GM21717 (cell line): ENCODE data around the gene TMEM88.

Experiments used
- ATAC-seq: cut with Tn5 transposase; IDR thresholded peaks from one replicate; pipeline ENCODE4 v1.9.1; 2021; ENCODE audit warnings: mild to moderate bottlenecking, moderate library complexity; ENCODE audit not compliant: unreplicated experiment

Gene TMEM88

GRCh38 chr17:7833011-7833794 lies 21.7 kb upstream of the TMEM88 start:
- ATAC-seq = no peak

DNA sequence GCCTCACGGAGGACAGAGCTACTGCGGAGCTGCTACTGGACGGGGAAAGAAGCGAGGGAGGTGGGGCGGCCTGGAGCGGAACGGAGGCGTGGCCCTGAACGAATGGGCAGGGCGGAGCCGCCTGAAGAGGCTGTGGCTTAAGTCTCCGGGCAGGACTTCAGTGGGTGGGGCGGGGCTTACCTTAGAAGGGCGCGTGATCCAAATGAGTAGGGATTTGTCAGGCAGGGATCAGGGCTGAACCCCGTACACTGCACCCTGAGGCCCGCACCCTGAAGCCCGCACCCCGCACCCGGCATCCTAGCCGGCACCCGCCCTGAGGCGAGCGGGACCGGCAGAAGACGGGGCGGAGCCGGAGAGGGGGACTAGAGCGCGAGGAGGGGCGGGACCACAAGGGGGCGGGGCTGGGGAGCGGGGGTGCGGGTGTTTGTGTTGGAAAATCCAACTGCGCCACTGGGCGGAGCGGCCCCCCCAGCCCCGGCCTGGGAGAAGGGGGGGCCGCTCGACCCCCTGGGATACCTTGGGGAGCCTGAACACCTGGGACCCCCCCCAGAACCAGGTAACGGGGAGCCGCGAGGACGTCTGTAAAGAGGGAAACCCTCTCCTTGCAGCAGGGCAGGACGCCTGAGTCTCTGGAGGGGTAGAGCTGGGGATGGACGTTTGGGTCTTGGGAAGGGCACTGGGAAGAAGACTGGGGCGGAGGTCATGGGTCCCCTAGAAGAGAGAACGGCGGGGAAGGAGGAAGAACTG lies 20.9 kb upstream of the TMEM88 start, which contains the start of gene KDM6B:
Gene KDM6B (plus strand): TSS at position 423 of the 747 bp plus-strand sequence. CDS start 11,338 bp downstream, outside the sequence.
- ATAC-seq = no peak

DNA sequence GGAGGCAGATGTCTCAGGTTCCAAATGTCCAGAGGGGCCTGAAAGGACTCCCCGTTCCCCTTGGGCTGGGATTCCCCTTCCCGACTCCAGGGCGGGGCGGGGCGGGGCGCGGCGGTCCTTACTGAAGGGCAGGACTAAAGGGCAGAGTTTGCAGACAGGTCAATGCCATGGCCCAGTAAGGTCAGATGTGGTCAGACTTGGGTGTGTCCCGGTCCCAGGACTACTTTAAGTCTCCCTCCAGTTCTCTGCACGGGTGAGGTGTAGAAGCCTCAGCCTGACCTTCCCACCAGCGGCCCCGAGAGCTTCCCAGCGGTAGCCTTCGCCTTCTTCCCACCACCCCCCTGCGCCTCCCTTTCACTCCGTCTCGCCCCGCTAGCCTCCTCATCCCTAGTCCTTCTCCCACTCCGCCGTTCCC lies 20.3 kb upstream of the TMEM88 start:
- peak; percentile 7 for ATAC-seq

- ATAC-seq = peak; percentile 25
These were observed 19.7 kb upstream of the TMEM88 start for GRCh38 chr17:7834957-7835813.

DNA sequence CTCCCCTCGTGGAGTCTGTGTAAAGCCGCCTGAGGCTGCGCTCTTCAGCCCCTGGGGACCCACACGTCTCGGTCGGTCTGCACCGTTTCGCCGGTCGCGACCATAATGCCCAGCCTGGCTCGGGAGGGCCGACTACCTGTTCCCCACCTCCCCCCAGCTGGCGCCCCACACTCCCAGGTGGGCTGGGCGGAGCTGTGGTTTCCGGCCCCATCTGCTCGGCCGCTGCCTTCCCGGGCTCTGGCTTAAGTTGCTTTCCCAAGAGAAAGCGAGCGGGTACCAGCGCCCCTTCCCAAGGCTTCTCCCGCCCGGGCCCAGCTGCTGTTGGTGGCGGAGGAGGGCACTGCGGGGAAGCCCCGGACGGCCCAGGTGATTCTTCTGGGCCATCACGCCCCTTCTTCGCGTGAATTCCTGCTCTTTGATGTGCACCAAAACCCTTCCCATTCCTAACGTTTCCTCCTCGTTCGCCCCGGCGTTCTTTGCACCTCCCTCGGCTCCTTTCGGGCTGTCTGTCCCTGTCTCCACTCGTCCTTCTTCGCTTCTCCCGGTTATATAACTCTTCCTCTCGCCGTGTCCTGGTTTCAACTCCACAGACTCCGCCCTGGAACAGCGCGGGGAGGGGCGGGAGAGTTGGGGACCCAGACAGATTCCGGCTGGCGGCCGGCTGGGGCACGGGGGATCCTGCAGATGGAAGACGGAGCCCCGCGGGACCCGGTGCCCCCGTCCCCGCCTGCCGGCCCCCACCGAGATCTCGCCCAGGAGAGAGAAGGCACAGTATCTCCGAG lies 18.9 kb upstream of the TMEM88 start:
- no peak for ATAC-seq

DNA sequence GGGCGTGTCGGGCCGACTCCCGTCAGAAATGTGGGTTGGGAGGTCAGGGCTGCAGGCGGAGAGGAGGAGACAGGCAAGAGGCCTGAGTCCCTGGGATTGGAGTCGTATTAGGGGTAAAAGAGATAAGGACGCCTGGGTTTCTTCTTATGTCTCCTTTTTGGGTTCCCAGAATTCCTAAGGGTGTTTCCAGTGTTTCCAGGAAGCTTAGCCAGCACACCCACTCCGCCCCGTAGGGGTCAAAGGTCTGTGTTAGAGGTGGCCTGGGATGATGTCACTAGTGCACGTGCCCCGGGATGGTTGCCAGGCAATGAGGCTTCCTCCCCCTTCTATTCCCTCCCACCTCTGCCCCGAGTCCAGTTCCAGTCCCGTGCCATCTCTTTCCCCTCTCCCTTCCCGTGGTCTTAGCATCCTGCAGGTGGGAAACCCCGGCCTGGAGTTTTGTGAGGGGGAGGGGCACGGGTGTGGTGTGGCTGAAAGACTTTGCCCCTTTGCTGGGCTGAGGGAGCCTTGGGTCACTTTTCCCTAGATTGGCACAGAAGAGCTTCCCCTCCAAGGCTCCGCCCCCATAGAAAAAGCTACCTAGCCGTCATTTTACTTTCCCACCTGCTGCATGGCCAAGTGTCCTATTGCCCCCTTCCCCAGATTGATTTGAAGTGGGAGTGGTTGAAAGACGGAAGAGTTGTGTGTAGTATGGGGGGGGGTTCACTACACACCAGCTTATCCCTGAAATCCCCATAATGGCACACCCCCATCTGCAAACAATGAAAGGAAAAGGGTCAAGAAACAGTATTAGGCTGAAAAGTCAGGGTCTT lies 18.1 kb upstream of the TMEM88 start:
- no peak for ATAC-seq

DNA sequence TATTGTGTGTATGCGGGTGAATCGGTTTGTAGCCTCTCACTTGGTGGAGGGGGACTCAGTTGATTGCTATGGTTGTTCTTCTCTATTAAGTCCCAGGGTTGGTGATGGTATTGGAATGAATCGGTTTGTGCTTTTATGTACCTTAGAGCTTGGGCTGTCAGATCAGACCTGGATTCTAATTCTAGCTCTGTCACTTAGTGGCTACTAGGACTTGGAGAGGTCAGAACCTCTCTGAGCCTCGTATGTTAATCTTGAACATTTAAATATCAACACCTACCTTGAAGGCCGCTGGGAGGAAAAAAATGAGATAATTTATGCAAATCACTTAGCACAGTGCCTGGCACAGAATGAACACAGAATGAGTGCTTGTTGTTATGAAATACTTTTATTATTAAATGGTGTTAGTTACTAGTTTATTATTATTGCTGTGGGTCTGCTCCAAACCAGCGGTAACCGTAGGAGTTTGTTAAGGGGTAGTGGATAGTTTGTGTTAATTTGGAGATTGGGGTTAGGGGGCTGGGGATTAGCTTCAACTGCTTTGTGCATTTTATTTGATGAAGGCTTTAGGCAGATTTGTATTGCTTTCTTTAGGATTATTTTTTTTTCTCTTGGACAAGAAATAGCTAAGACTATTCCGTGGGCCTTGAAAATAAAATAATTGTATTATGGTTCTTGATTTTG lies 17.3 kb upstream of the TMEM88 start:
- ATAC-seq = no peak

GRCh38 chr17:7838090-7839075 lies 16.5 kb upstream of the TMEM88 start:
- no peak for ATAC-seq

DNA sequence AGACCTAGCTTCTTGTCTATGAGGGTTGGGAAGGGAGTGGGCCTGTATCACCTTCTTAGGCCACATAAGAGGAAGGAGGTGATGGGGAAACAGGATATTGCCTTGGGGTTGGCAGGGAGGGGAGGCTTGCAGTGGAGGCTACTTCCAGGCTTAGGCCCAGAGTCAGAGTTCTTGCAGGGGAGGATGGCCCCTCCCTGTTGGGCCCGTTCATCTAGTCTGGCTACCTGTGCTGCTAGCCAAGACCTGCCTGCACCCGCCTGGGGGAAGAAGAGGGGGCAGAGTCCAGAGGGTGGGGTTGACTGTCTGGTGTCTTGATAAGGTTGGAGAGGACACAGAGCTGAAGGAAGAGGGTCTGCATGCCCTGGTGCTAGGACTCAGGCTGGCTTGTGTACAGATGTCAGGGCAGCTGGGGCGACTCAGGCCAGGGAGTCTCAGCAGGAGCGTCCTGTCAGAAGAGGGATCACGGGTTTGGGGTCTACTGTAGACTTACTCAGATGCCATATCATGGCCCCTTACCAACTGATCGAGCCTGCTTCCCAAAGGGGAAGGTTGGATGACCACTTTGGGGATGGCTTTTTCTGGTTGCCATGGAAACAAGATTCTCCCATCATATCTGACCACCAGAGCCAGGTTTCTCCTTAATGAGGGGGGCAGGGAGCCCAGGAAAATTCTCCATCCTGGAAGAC lies 15.5 kb upstream of the TMEM88 start:
- ATAC-seq = no peak

GRCh38 chr17:7839876-7840261 lies 15.0 kb upstream of the TMEM88 start:
- ATAC-seq = no peak

DNA sequence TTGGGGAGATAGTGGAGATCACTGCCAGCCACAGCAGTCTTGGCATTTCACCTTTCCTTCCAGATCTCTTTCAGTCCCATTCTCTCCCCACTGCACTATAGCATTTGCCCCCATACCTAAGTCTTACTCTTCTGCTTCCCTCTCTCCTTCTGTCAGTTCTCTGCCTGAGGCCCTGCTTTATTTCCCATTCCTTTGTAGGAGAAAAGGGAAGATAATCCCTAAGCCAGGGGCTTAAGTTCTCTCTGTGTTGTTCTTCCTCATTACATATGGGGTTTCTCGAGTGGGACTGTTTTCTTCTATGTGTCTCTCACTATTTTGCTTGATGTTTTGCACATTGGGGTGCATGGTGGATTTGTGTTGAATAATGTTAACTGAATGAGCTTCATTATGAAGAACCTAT lies 14.4 kb upstream of the TMEM88 start:
- ATAC-seq = no peak

- ATAC-seq = no peak
These were observed 14.0 kb upstream of the TMEM88 start for GRCh38 chr17:7840875-7841274.

DNA sequence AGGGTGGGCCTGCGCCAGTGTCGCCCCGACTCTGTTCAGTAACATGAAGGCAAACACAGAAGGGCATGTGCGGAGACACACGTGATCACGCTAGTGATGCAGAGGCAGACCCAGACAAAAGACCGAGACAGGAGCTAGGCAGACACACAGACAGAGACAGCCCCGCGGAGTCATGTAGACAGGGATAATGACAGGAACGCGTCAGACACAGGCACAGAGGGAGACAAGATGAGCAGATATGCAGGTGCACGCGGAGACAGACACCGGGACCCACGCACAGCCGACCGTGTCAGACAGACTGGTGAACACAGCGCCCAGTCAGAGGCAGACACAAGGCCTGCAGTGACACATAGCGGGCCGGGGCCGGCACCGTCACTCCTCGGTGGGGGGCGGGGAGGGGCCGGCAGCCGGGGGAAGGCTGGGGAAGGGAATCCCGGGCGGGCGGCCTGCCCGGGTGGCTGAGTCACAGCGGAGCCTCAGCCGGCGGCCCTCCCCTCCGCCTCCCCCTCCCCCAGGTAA lies 13.4 kb upstream of the TMEM88 start:
- peak; percentile 5 for ATAC-seq

DNA sequence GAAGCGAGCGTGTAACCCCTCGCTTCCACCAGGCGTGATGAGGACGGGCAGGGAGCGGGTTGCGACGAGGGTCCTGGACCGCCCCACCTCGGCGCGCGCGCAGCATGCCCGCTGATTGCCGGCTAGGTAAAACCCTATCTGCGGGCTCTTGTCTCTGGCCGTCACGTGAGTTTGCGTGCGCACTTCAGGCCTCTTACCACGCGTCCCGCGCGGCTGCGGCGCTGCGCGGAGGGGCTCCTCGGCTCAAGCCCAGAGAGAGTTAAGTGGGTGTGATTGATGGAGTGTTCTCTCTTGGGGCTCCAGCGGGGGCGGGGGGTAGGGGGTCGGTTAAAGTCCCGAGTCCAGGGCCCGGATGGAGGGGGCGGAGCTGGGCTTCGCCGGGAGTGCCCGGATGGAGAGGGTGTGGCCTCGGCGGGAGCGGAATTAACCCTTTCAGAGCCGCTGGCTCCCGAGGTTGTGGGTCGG lies 12.9 kb upstream of the TMEM88 start:
- ATAC-seq = peak; percentile 17

DNA sequence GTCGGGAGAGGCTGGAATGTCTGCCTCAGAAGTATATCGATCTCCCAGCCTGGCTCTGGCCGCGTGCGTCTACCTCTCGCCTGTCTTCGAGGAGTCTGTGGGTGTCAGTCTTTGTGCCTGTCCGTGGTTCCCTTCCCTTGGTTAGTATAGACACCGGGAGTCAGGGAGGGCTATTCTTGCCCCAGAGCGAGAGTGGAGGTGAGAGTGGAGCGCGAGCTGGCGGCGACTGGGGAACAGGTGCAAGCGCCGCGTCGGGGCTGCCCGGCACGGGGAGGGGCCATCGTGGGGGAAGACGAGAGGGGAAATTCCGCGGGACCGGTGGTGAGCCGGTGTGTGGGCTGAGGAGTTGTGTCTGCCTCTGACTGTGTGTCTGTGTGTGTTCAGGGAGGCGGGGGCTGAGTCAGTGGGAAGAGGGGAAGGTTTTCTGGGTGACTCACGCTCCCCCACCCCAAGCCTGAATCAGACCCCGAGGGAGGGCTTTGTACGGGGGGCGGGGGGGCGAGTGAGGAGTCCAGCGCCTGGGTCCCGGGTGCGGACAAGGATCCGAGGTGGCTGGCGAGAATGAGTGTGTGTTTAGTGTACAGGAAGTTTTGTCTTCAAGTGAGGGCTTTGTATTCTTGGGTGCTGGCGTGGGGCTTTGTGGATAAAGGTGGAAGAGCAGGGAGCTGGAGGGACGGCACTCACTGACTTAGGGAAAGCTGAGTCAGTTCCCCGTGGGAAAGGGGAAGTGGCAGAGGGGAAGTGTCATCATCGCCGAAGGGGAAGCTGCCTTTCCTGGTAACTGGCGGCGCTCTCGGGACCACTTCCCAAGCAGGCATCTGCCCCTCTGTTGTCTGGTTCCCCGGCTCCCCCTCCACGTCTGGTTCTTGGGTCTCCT lies 12.2 kb upstream of the TMEM88 start:
- peak; percentile 23 for ATAC-seq

- peak; percentile 2 for ATAC-seq
These were observed 11.7 kb upstream of the TMEM88 start for GRCh38 chr17:7843257-7843535.
